GM10248 (cell line): Measurements from ENCODE around the gene NHEJ1.

ENCODE experiments used
- CTCF ChIA-PET: fragments of 300-600 bp; sonication (Branson Sonifier 250); formaldehyde crosslinking; extraction: SDS; loops from one replicate; lab custom pipeline; 2021; ENCODE audit warnings: antibody characterized with exemption; lab: Yijun Ruan, JAX
- POLR2A ChIA-PET: fragments of 350-650 bp; sonication (Branson Sonifier 250); formaldehyde crosslinking; extraction: SDS; loops from one replicate; lab custom pipeline; 2020; ENCODE audit warnings: antibody characterized with exemption; lab: Yijun Ruan, JAX
- DNase-seq: peaks from one replicate; pipeline ENCODE4 v3.0.0; 2012; ENCODE audit errors: extremely low spot score
- CTCF ChIP-seq: IDR thresholded peaks from 2 replicates; pipeline ENCODE4 v1.5.1; 2012; ENCODE audit warnings: mild to moderate bottlenecking, low read depth; ENCODE audit errors: extremely low read depth, missing control alignments, control extremely low read depth

The NHEJ1 gene

GRCh38 chr2:219042157-219042556 is 118.5 kb downstream of the NHEJ1 start:
- ChIA-PET CTCF (interaction anchor here (0.8 to 3.9 kb wide), 8 partner anchors 12 to 118 kb away, joined by 3 to 17 read pairs (median 6); no protein-coding TSS in a partner anchor), POLR2A (no interaction called here)
- TF ChIP-seq CTCF, result no peak

GRCh38 chr2:219041252-219041651 is 119.4 kb downstream of the NHEJ1 start, which contains the start of gene CFAP65:
Gene CFAP65, minus strand, starts transcription at chr2:219041516. Its CDS starts 2,468 bp downstream, at chr2:219039048.
- ChIA-PET POLR2A (no interaction called here), CTCF (interaction anchor here (0.8 to 3.9 kb wide), 11 partner anchors 11 to 130 kb away, joined by 3 to 17 read pairs (median 7); no protein-coding TSS in a partner anchor)
- no peak for TF ChIP-seq CTCF
- DNase-seq, result no peak

More at GRCh38 chr2:219042157-219042556, 118.5 kb downstream of the NHEJ1 start:
- DNase-seq, result no peak

- DNase-seq, result no peak
- CTCF ChIA-PET, result interaction anchor here (0.9 to 1.4 kb wide), 3 partner anchors 9 to 20 kb away, joined by 3 to 5 read pairs (median 5); no protein-coding TSS in a partner anchor
- no peak for TF ChIP-seq CTCF
- POLR2A ChIA-PET, result no interaction called here
These were observed 122.0 kb downstream of the NHEJ1 start for GRCh38 chr2:219038600-219038999.

- TF ChIP-seq CTCF, result no peak
- no peak for DNase-seq
- ChIA-PET CTCF (interaction anchor here (0.9 to 2.1 kb wide), 4 partner anchors 8 to 43 kb away, joined by 3 to 7 read pairs (median 5); no protein-coding TSS in a partner anchor), POLR2A (no interaction called here)
These were observed 122.7 kb downstream of the NHEJ1 start for GRCh38 chr2:219037783-219038499.

GRCh38 chr2:219035942-219036341 is 124.7 kb downstream of the NHEJ1 start:
- no peak for DNase-seq
- CTCF ChIA-PET, result no interaction called here
- no peak for TF ChIP-seq CTCF
- POLR2A ChIA-PET, result no interaction called here

- DNase-seq, result no peak
- TF ChIP-seq CTCF, result no peak
- POLR2A ChIA-PET, result no interaction called here
- CTCF ChIA-PET, result no interaction called here
These were observed 125.8 kb downstream of the NHEJ1 start for GRCh38 chr2:219034823-219035222.
